Smooth muscle cell (in vitro differentiated cells): ENCODE measurements around the gene SLC35F5. TPM values are rescaled to one million over a fixed set of nuclear protein-coding genes. Genes with fewer than 3 reads are reported as not detected.

Experiments
- DNase-seq: peaks from one replicate; lab custom pipeline; 2025; ENCODE audit not compliant: unreplicated experiment; lab: John Stamatoyannopoulos, UW
- H2AFZ ChIP-seq: fragments of 200-600 bp; sonication (generic); 2 replicates; pipeline ENCODE4 v1.6.0; 2016; ENCODE audit warnings: antibody characterized with exemption, low read depth, mild to moderate bottlenecking
- H3F3A ChIP-seq: fragments of 200-600 bp; sonication (generic); 2 replicates; pipeline ENCODE4 v1.6.0; 2017; ENCODE audit warnings: antibody characterized with exemption, low read depth
- H3K27ac ChIP-seq: fragments of 200-600 bp; sonication (generic); 2 replicates; pipeline ENCODE4 v1.5.1; 2016; ENCODE audit warnings: low read depth, mild to moderate bottlenecking
- H3K27me3 ChIP-seq: fragments of 200-600 bp; sonication (generic); 2 replicates; pipeline ENCODE4 v1.6.1; 2016; ENCODE audit warnings: low read depth, mild to moderate bottlenecking
- H3K36me3 ChIP-seq: fragments of 200-600 bp; sonication (generic); 2 replicates; pipeline ENCODE4 v1.5.1; 2016; ENCODE audit warnings: low read depth
- H3K4me1 ChIP-seq: fragments of 200-600 bp; sonication (generic); 2 replicates; pipeline ENCODE4 v1.5.1; 2016; ENCODE audit warnings: low read depth
- H3K4me2 ChIP-seq: fragments of 200-600 bp; sonication (generic); 2 replicates; pipeline ENCODE4 v1.6.0; 2016; ENCODE audit warnings: mild to moderate bottlenecking
- H3K4me3 ChIP-seq: fragments of 200-600 bp; sonication (generic); 2 replicates; pipeline ENCODE4 v1.5.1; 2016; ENCODE audit warnings: mild to moderate bottlenecking
- H3K79me2 ChIP-seq: fragments of 200-600 bp; sonication (generic); 2 replicates; pipeline ENCODE4 v1.6.0; 2016; ENCODE audit warnings: low read depth, mild to moderate bottlenecking
- H3K9ac ChIP-seq: fragments of 200-600 bp; sonication (generic); 2 replicates; pipeline ENCODE4 v1.6.0; 2016; ENCODE audit warnings: low read depth
- H3K9me3 ChIP-seq: fragments of 200-600 bp; sonication (generic); replicated peaks from 2 replicates; pipeline ENCODE4 v1.5.1; 2016; ENCODE audit warnings: low read depth
- H4K20me1 ChIP-seq: fragments of 200-600 bp; sonication (generic); 2 replicates; pipeline ENCODE4 v1.6.0; 2016; ENCODE audit warnings: low read depth
- CTCF ChIP-seq: fragments of 200-600 bp; sonication (generic); IDR thresholded peaks from 2 replicates; pipeline ENCODE4 v1.5.1; 2017; ENCODE audit warnings: borderline replicate concordance, mild to moderate bottlenecking, antibody characterized with exemption; ENCODE audit not compliant: insufficient read depth, poor library complexity, severe bottlenecking
- WGBS: methylation state at CpG from one replicate; pipeline ENCODE4 v1.1.7; 2016; ENCODE audit warnings: low lambda C conversion rate; 5-methylcytosine and 5-hydroxymethylcytosine counted together
- polyA plus RNA-seq: library from polyadenylated mRNA; unstranded; fragments of >200 nt; fragmentation: Nextera tagmentation; extraction: Ambion mirVana; gene quantifications from 2 replicates; pipeline ENCODE4 v1.2.1, GENCODE V29; 2016
- total RNA-seq: library from RNA; depleted of rRNA; stranded (reverse); fragments of >200 nt; gene quantifications from 2 replicates; pipeline ENCODE4 v1.2.3, GENCODE V29; 2014

SLC35F5 gene
- total and polyA plus RNA-seq, 2 experiments from 2014 or later: 47.8 to 83.7 TPM

GRCh38 chr2:113750385-113750784 lies 6.1 kb downstream of the SLC35F5 start:
- H3F3A ChIP-seq: no peaks in the 10 kb centered on the region
- H3K9ac ChIP-seq: no peak overlapping the region
- no peaks in the 10 kb centered on the region for H3K9me3 ChIP-seq
- no peak overlapping the region for H3K4me3 ChIP-seq
- H3K36me3 ChIP-seq: no peaks in the 10 kb centered on the region
- peaks cover 36% of the 10 kb centered on the region for H4K20me1 ChIP-seq
- H2AFZ ChIP-seq: no peak overlapping the region
- no peak overlapping the region for H3K27ac ChIP-seq
- no peak for DNase-seq
- H3K4me2 ChIP-seq: no peak overlapping the region
- H3K4me1 ChIP-seq: peaks cover 9% of the 10 kb centered on the region
- no peaks in the 10 kb centered on the region for H3K27me3 ChIP-seq
- WGBS: 98% methylated on average over 4 of the region's 4 CpGs
- peaks cover 62% of the 10 kb centered on the region for H3K79me2 ChIP-seq
- no peak for TF ChIP-seq CTCF

GRCh38 chr2:113741091-113741490 lies 15.4 kb downstream of the SLC35F5 start:
- Histone ChIP-seq H3K79me2 (no peaks in the 10 kb centered on the region), H3F3A (no peaks in the 10 kb centered on the region), H4K20me1 (peaks cover 4% of the 10 kb centered on the region), H2AFZ (no peak overlapping the region), H3K36me3 (peaks cover 46% of the 10 kb centered on the region), H3K4me3 (no peak overlapping the region), H3K9ac (no peak overlapping the region), H3K27ac (no peak overlapping the region), H3K4me2 (no peak overlapping the region), H3K9me3 (peaks cover 4% of the 10 kb centered on the region), H3K4me1 (no peaks in the 10 kb centered on the region), H3K27me3 (no peaks in the 10 kb centered on the region)
- TF ChIP-seq CTCF: no peak
- 87% methylated on average over 1 of the region's 1 CpG for WGBS
- no peak for DNase-seq

GRCh38 chr2:113739849-113740248 lies 16.6 kb downstream of the SLC35F5 start:
- no peak for DNase-seq
- Histone ChIP-seq H3K27me3 (no peaks in the 10 kb centered on the region), H3K9ac (no peak overlapping the region), H4K20me1 (peaks cover 3% of the 10 kb centered on the region), H3K4me1 (no peaks in the 10 kb centered on the region), H3K4me3 (no peak overlapping the region), H3K79me2 (no peaks in the 10 kb centered on the region), H3K9me3 (peaks cover 4% of the 10 kb centered on the region), H3K4me2 (no peak overlapping the region), H3F3A (no peaks in the 10 kb centered on the region), H3K36me3 (peaks cover 46% of the 10 kb centered on the region), H3K27ac (no peak overlapping the region), H2AFZ (no peak overlapping the region)
- no peak for TF ChIP-seq CTCF
- 94% methylated on average over 4 of the region's 4 CpGs for WGBS

- H3K4me2 ChIP-seq: no peak overlapping the region
- no peaks in the 10 kb centered on the region for H3K27me3 ChIP-seq
- no peaks in the 10 kb centered on the region for H3K79me2 ChIP-seq
- no peak overlapping the region for H3K9ac ChIP-seq
- H3K27ac ChIP-seq: no peak overlapping the region
- H3K9me3 ChIP-seq: no peaks in the 10 kb centered on the region
- peaks cover 27% of the 10 kb centered on the region for H3K36me3 ChIP-seq
- no peak overlapping the region for H2AFZ ChIP-seq
- H3F3A ChIP-seq: no peaks in the 10 kb centered on the region
- 89% methylated on average over 1 of the region's 1 CpG for WGBS
- no peak for DNase-seq
- TF ChIP-seq CTCF: no peak
- no peaks in the 10 kb centered on the region for H3K4me1 ChIP-seq
- no peak overlapping the region for H3K4me3 ChIP-seq
- no peaks in the 10 kb centered on the region for H4K20me1 ChIP-seq
Measured at GRCh38 chr2:113734185-113734584, 22.3 kb downstream of the SLC35F5 start.
